ENCODE measurements around the gene TMEM176A.

Gene TMEM176A

DNA sequence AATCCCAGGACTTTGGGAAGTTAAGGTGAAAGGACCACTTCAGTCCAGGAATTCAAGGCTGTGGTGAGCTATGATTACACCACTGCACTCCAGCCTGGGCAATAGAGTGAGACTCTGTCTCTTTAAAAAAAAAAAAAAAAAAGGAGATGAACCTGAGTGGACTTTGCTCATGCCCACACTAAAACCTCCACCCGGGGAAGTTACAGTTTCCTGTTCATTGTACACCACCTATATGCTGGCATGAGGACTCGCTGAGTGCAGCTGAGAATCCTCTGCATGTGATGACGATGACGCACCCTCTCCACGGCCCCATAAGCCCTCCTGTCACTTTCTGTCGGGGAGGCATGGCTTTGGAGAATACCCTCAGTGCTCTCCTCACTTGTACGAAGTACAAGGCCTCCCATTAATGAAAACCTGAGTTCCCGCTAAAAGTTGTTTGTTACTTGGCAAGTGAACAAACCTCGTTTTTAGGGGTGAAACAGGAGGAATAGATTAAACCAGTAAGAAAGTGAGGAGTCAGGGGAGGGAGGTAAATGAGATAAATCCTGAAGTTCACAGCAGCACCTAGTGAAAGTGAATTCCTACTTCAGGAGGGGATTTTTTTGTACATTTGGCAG, 16.3 kb upstream of the TMEM176A start:
- no peak overlapping the region for H3K4me3 ChIP-seq (ENCODE audit: low read depth, low read length)
- TF ChIP-seq, protein P1, sequence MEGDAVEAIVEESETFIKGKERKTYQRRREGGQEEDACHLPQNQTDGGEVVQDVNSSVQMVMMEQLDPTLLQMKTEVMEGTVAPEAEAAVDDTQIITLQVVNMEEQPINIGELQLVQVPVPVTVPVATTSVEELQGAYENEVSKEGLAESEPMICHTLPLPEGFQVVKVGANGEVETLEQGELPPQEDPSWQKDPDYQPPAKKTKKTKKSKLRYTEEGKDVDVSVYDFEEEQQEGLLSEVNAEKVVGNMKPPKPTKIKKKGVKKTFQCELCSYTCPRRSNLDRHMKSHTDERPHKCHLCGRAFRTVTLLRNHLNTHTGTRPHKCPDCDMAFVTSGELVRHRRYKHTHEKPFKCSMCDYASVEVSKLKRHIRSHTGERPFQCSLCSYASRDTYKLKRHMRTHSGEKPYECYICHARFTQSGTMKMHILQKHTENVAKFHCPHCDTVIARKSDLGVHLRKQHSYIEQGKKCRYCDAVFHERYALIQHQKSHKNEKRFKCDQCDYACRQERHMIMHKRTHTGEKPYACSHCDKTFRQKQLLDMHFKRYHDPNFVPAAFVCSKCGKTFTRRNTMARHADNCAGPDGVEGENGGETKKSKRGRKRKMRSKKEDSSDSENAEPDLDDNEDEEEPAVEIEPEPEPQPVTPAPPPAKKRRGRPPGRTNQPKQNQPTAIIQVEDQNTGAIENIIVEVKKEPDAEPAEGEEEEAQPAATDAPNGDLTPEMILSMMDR (IDR thresholded peaks at IDR 0.05; ENCODE audit: low read depth, low read length) = no peak
- TF ChIP-seq POLR2A (IDR thresholded peaks at IDR 0.05; ENCODE audit: extremely low read depth, insufficient read length) (no peak), MYC (IDR thresholded peaks at IDR 0.05; ENCODE audit: low read depth, low read length) (no peak)
- TF ChIP-seq, protein P2, sequence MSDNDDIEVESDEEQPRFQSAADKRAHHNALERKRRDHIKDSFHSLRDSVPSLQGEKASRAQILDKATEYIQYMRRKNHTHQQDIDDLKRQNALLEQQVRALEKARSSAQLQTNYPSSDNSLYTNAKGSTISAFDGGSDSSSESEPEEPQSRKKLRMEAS (IDR thresholded peaks at IDR 0.05; ENCODE audit: low read depth, low read length) = no peak
- peak; percentile 39 for DNase-seq (ENCODE audit: low read depth)

DNA sequence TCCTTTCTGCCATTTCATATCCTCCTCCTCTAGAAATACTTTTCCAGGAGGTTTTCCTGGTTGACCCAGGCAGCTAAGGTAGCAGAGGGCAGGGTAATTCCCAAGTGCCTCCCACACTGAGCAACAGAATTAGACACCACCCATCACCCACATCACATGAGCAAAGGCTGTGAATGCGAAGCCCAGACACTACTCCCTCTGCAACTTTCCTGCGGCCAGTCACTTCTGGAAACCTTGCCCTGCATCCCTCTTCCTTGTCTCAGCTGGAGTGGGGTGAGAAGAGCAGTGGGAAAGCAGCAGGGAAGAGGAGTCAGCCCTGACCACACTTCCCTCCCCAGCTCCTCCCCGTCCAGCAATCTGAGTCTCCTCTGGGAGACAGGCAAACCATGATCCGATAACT, 15.6 kb upstream of the TMEM176A start:
- DNase-seq (ENCODE audit: low read depth) = no peak
- TF ChIP-seq MYC (IDR thresholded peaks at IDR 0.05; ENCODE audit: low read depth, low read length) (no peak), POLR2A (IDR thresholded peaks at IDR 0.05; ENCODE audit: extremely low read depth, insufficient read length) (no peak)
- TF ChIP-seq, protein P2 (IDR thresholded peaks at IDR 0.05; ENCODE audit: low read depth, low read length) = no peak
- TF ChIP-seq, protein P1 (IDR thresholded peaks at IDR 0.05; ENCODE audit: low read depth, low read length) = no peak
- H3K4me3 ChIP-seq (ENCODE audit: low read depth, low read length) = no peak overlapping the region

DNA sequence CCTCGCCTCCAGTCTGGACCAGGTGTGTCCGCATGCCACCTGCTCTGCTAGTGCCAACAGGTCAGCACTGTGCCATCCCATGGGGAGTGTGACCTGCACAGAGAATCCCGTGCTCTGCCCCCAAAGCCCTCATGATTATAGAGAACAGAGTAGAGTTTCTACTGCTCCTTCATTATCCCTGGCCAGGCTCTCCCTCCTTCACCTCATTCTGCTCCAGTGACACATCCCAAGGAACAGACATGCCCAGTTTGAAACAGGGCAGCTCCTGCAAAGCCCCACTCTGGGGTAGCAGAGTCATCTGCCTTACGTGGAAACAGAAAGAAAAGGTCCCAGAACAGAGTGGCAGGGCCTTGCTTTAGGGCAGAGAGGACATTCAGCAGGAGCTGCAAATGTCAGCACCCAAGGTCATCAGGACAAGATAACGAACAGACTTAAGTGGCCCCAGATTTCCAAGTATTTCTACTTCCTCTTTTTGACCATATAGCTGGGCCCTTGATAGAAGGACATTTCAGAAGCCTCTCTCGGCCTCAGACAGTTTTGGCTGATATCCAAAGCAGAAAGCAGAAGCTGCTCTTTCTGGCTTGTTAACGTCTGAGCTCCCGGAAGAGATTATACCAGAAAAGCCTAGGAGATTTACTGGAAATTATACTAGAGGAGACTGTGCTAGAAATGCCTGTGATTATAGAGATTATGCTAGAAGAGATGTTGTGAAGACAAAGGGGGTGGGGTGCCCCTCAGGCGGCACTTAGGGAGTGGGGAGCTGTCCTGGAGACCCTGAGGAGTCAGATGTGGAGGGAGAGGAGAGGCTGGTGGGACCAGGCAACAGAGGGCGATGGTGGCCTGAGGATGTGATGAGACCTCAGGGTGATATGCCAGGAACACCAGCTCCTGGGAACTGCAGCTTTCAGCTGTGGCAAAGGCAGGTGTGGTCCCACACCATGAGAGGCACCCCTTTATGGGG, 13.0 kb upstream of the TMEM176A start:
- H3K4me3 ChIP-seq (ENCODE audit: low read depth, low read length) = no peak overlapping the region

DNA sequence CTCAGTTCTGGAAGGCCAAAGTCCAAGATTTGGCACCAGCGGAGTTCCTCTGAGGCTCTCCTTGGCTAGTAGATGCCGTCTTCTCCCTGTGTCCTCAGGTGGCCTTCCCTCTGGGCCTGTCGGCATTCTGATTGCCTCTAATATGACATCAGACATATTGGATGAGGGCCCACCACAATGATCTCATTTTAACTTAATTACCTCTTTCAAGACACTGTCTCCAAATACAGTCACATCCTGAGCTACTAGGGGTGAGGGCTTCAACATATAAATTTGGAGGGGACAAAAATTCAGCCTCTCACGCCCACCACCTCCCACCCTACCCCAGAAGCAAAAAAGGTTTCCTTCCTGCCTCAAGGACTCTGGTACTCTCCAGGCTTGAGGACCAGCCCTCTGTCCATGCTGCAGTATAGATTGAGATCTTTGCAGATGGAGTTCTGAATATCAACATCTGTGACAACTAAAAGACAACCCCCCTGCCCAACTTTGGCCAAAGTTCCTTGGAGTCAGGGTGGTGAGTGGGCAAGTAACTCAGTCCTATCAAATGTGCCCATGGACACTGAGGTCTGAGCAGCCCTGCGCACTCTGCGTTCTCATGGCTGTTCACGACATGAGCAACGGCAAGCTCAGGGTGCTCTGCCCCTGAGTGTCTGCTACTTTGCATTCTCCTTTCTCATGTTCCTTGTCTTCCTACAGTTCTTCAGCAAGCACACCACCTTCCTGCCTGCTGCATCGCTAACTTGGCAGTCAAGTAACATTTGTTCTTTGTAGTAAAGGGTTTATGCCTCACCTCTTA, 11.9 kb upstream of the TMEM176A start:
- no peak overlapping the region for H3K4me3 ChIP-seq (ENCODE audit: low read depth, low read length)
- TF ChIP-seq, protein P1 (IDR thresholded peaks at IDR 0.05; ENCODE audit: low read depth, low read length) = no peak
- TF ChIP-seq POLR2A (IDR thresholded peaks at IDR 0.05; ENCODE audit: extremely low read depth, insufficient read length) (no peak), MYC (IDR thresholded peaks at IDR 0.05; ENCODE audit: low read depth, low read length) (no peak)
- TF ChIP-seq, protein P2 (IDR thresholded peaks at IDR 0.05; ENCODE audit: low read depth, low read length) = no peak
- DNase-seq (ENCODE audit: low read depth) = no peak

More for the DNA sequence above, 13.0 kb upstream of the TMEM176A start:
- peak; percentile 98 for DNase-seq (ENCODE audit: low read depth)
- no peak for TF ChIP-seq MYC (IDR thresholded peaks at IDR 0.05; ENCODE audit: low read depth, low read length)
- TF ChIP-seq, protein P1 (IDR thresholded peaks at IDR 0.05; ENCODE audit: low read depth, low read length) = peak; percentile 35

DNA sequence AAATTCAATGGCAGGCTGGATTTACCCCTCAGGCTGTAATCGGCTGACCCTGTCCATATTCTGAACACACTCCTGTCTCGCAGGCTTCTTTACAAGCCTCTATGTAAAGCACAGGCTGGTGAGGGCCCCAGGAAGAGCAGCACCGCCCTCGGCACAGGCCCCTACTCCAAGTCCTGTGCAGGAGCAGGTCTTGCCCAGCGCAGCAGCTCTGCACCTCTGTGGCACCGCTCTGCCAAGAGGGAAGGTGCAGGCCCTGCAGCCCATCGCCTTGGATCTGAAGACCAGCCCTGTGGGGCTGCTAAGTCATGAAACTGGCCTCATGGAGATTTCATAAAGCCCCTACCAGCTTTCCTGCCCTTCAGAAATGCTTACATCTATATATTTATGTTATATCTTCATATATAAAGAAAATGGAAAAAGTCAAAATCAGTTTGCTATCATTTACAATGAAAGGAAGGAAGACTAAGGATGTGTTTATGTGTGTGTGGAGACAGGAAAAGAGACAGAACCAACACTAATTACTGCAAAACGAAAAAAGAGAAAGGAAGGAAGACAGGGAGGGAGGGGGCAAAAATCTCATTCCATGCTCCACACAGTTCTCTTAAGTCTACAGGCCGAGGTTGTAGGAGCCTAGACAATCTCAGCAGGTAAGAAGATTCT, 10.0 kb upstream of the TMEM176A start:
- TF ChIP-seq, protein P2 (IDR thresholded peaks at IDR 0.05; ENCODE audit: low read depth, low read length) = no peak
- TF ChIP-seq, protein P1 (IDR thresholded peaks at IDR 0.05; ENCODE audit: low read depth, low read length) = no peak
- TF ChIP-seq POLR2A (IDR thresholded peaks at IDR 0.05; ENCODE audit: extremely low read depth, insufficient read length) = no peak
- TF ChIP-seq MYC (IDR thresholded peaks at IDR 0.05; ENCODE audit: low read depth, low read length) = no peak
- no peak for DNase-seq (ENCODE audit: low read depth)
- H3K4me3 ChIP-seq (ENCODE audit: low read depth, low read length) = no peak overlapping the region

Data from NB4 (cell line).